ENCODE results near the gene LDHD.

DNA sequence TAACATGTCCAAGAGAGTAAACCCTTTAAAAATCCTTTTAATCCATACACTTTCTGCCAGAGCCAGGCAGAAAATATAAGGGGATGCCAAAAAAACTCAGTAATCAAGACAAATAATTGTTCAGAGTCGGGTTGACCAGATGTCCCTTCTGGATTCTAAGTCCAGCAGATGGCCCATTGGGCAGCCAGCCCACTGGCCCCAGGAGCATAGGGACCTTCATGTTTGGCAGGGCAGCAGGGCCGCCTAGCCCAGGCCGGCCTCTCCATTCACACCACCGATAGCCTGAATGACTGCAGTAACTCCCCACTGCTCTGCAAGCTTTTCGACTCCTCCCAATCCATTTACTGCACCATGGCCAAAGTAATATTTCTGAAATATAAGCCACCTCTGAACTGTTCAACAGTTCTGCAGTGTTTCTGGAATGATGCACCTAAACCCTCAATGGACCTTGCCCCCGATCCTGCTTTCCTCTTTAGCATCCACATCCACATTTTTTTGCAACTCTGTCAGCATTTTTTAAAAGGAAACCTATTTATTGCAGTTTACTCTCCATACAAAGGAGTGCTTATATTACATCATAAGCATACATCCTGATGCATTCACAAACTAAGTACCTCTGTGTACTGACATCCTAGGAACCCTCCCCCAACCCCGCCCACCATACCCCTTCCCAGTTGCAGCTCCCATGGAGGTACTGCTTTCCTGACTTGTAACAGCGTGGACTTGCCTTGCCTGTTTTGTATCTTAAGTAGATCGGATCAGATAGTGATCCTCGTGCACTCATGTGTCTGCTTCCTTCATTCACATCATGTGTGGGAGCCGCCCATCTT, 46.4 kb downstream of the LDHD start:
- TF ChIP-seq, protein P1, sequence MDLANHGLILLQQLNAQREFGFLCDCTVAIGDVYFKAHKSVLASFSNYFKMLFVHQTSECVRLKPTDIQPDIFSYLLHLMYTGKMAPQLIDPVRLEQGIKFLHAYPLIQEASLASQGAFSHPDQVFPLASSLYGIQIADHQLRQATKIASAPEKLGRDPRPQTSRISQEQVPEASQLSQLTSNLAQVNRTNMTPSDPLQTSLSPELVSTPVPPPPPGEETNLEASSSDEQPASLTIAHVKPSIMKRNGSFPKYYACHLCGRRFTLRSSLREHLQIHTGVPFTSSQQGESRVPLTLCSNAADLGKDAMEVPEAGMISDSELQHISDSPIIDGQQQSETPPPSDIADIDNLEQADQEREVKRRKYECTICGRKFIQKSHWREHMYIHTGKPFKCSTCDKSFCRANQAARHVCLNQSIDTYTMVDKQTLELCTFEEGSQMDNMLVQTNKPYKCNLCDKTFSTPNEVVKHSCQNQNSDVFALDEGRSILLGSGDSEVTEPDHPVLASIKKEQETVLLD (IDR thresholded peaks at IDR 0.05) = no peak
- TF ChIP-seq KLF1 (tag; IDR thresholded peaks at IDR 0.05) (no peak), ZNF12 (CRISPR knock-in tag; IDR thresholded peaks at IDR 0.05) (no peak), KLF13 (tag; IDR thresholded peaks at IDR 0.05; ENCODE audit: borderline replicate concordance, low read depth) (no peak)
